HG02885 (cell line): ENCODE results near the gene ADAMTS5.

Source experiments
- ATAC-seq: cut with Tn5 transposase; IDR thresholded peaks from one replicate; pipeline ENCODE4 v1.9.1; 2021; ENCODE audit warnings: mild to moderate bottlenecking; ENCODE audit not compliant: unreplicated experiment, poor library complexity

ADAMTS5 gene

DNA sequence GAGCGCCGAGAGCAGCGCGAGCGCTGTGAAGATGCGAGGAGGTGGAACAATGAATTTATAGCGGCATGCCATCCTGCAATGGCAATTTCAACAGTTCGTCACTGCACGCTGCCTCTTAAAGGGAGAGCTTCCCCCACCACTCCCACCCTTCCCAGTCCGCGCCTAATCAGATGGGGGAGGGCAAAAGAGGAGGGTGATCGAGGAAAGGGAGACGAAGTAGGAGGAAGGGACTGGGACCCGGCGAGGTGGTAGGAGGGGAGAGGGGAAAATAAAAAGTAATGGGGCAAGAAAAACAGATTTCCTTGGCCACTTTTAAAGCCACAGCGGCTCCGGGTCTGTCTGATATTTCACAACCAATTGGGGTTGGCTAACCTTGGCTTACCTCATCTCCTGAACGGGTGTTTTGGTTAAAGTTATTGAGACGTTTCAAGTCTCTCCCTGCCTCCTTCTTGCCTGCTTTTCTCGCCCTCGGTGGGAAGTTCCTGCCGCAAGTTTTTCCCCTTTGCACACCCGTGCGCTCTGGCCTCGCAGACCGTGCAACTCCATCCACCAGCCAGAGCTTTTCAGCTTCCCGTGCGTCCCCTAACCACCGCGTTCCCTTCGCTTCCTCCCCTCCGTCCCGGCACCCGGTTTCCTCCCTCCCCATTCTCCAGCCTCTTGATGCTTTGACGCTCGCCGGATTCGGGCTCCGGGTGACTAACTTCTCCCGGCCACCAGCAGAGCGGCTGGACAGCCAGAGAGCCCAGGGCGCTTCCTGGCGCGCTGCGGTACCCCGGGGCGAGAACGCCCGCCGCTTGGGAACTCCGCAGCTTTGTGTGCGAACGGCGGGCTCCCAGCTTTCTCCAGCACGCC lies at the start of gene ADAMTS5:
TSS of gene ADAMTS5 (minus strand) at position 27 of the 852 bp plus-strand sequence. CDS start 697 bp downstream, outside the sequence.
- ATAC-seq = no peak

DNA sequence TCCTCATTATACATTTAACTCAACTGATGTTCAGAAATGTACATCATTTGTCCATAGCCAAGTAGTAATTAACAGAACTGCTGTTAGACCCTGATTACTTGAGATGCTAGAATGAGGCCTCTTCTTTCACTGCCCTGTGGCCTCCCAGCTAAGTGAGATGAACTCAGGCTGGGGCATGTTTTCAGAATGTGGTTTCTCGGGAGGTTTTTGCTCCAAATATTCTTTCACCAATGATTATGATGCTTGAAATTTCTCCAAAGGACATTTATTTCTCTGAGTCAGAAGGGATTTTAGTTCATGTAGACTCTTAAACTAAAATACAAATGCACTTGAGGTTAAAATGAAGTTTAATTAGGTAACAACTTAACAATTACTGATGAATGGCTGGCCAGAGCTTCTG lies 34.6 kb upstream of the ADAMTS5 start:
- ATAC-seq = no peak

DNA sequence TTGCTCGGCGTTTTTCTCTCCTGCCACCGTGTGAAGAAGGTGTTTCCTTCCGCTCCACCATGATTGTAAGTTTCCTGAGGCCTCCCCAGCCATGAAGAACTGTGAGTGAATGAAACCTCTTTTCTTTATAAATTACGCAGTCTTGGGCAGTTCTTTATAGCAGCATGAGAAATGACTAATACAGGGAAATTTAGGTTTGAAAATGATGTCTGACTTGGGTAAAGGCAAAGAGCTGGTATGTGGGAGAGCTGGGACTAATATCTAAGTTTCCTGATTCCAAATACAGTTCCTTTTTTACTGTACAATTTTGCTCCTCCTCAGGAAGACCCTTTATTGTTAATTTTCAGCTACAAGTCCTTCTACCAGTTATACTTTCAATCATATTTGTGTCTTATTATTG lies 16.7 kb upstream of the ADAMTS5 start:
- no peak for ATAC-seq

DNA sequence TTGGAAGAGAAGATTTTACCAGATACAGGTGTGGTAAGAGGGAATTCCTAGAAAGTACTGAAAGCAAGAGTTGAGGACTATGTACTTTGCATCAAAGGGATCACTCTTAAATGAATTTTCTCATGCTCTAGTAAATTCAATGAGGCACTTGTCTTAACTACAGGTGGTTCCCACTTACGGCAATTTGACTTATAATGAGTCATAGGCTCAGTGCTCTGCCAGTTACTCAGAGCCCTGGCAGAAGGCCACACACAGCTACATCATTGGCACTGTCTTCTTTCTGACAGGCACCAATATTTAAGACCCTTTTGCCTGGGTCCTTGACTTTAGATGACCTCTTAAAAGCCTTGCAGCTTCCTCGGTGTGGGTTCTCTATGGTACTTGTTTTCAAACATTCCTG lies 15.9 kb upstream of the ADAMTS5 start:
- ATAC-seq = no peak

DNA sequence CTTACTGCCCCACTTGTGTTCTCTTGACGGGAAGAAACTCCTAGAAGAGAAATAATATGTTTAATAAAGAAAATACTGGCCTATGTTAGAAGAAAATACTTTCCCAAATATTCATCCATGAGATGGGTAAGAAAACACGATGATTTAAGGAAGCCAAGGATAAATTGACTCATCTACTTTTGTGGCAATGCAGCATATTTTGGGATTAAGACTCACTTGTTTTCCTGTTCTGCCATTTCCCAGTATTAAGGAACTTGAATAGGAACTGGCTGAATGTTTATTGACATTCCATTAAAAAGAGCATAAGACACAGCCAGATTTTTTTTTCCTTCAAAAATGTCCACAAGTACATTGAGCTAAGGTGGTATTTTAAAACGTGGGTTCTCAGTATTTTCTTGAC lies 10.9 kb upstream of the ADAMTS5 start:
- no peak for ATAC-seq

DNA sequence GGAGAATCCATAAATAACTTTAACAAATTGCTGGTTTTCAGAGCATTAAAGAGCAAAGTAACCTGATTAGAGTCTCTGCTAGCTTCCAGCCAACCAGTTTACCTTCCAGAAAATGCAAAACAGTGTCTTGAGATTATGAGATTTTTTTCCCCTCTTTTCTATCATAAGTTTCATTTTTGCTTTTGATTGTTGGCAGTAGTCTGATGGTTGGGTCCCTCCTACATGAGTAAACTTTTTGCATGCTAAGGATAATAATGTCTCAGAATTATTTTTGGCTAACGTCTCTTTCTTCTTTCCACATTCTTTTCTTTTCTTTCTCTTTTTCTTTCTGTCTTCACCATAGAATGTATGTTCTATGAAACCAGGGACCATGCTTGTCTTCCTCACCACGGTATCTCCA lies 6.3 kb upstream of the ADAMTS5 start:
- ATAC-seq = no peak

DNA sequence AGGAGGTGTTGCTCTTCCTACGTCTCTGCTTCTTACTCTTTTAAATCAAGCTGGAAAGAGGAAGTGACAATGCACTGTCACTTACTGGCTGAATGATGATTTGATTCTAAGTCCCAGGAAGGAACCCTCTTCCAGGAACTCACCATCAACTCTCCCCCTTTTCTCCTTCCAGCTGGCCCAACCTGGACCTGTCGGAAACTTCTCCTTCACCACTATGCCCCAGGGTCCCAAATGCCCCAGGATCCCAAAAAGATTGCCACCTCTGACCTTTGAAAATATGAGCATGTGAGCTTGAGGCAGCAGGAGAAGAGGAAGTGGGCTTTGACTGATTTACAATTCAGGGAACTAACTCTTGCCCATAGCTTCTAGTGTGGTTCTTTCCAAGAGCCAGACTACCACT lies 5.3 kb upstream of the ADAMTS5 start:
- ATAC-seq = no peak

DNA sequence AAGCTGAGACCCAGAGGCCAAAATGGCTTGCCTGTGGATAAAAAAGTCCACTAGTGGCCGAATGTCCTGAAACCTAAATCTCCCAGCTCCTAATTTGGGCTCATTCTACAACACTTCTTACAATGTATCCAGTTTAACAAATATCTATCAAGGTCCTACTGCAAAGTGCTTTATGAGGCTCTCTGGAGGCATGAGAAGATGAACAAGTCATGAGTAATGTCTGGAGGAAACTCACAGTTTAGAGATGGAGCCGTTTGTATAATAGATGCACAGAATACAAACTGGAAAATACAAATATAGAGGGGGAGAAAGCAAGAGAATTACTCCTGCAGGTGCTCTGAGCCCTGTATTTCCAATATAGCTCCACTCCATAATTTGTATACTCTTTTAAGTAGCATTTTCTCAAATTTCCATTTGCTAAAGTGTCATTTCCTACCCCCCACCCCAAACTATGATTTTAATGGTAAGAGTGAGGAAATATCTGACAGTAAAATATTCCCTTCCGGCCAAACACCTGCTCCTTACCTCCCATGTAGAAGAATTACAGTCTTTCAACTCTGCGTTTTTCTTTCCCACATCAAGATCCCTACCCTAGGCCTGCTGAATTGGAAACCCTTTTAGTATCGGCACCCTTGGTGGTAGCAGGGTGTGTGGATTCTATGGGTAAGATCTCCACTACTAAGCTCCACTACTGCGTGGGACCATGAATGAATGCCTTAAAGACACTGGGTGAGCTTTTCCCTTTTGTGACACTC lies 3.3 kb upstream of the ADAMTS5 start:
- ATAC-seq = no peak

DNA sequence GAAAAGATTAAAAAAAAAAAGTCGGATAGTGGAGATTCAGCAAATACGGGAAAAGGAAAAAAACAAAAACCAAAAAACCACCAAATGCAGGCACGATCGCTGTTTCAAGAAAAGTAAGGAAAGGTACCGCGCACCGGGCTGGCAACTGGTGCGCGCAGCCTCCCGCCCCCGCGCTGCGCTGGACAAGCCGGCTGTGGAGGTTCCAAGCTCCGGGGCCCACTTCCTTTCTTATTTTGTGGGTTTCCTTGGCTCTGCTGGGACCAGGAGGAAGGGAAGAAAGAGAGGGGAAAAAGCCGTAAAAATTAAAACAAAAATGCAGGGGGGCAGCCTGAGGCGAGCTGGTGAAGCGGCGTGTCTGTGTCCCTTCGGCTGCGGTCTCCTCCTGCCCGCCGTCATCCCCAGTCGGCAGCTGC lies 233 bp downstream of the ADAMTS5 start:
- ATAC-seq = no peak

DNA sequence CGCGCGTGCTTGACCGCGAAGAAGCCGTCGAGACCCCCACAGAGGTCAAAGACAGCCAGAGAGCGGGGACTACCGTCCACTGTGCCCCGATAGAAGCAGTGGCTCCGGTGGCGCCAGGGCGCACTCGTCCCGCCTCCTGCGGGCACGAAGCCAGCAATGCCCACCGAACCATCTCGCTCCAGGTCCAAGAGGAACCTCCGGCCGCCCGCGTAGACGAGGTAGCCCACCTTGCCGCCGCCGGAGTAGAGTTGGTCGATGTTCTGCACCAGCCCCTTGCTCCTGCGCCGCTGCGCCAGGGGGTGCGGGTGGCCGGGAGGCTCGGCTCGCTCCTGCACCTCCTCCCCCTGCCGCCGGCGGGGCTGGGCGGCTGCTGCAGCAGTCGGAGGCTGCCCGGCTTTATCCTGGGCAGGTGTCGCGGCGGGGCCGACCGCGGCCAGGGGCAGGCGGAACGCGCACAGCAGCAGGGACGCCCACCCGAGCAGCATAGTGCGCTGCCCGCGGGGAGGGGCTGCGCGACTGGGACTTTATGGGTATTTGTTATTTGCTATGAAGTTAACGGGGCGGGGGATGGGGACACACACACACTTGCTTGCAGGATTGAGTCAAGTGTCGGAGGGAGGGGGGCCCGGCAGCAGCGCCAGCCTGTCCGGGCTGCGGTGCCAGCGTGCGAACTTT lies 844 bp downstream of the ADAMTS5 start:
- ATAC-seq = no peak

DNA sequence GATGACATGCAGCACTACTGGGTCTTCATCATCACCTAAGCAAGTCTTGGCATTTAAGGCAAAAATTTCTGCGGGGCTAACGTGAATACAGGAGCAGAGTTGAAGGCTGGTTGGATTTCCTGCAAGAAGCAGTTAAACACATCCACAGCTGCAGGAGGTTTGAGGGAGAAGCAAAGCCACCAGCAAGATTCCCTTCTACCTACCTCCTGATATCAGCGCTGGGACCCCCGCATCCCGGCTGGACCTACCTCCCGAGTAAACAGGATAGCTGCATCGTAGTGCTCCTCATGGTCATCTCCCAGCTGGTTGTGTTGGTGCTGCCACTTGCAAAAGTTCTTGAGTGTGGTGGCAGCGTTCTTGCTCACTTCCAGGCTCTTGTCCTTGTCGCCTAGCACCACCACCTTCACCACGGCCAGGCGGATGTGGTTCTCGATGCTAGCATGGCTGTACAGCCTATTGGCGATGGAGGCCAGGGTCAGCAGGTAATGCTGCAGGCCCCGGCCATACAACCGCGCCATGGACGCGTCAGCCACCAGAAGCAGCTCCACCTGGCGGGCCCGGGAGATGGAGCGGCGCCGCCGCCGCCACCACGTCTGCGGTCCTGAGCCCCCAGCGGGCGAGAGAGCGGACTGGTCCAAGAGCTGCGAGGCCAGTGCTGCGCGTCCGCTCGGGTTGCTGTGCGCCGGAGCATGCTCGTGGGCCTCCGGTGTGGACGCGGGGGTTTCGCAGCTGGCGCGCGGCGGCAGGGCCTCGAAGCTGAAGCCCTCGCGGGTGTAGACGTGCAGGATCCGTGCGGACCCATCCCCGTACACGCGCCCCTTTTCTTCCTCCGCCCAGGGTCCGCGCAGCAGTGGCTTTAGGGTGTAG lies 1.6 kb downstream of the ADAMTS5 start:
- no peak for ATAC-seq

DNA sequence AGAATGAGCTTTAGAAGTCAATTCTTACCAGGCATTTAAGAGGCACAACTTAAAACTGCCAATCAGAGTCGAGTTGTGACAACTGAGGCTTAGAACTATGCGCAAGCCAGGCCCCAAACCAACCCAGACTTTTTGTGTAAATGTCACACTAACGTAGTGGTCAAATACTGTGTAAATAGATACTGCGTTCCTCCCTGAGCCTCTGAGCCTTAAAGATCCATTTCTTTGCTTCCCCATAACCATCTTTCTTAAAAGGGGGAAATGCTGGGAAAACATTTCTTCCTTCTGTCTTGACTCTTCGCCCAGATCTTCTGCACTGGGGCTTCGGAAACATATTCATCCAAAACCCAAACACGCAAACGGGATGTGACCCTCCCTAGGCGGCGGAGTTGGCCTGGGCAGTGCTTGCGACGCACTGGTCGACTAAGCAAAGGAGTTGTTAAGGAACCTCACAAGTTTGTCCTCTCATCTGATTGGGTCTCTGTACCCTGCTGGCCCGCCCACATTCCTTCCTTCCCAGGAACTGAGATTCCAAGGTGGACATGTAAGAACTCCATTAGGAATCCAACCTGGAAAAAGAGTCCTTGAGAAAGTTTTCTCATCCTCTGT lies 2.6 kb downstream of the ADAMTS5 start:
- no peak for ATAC-seq

DNA sequence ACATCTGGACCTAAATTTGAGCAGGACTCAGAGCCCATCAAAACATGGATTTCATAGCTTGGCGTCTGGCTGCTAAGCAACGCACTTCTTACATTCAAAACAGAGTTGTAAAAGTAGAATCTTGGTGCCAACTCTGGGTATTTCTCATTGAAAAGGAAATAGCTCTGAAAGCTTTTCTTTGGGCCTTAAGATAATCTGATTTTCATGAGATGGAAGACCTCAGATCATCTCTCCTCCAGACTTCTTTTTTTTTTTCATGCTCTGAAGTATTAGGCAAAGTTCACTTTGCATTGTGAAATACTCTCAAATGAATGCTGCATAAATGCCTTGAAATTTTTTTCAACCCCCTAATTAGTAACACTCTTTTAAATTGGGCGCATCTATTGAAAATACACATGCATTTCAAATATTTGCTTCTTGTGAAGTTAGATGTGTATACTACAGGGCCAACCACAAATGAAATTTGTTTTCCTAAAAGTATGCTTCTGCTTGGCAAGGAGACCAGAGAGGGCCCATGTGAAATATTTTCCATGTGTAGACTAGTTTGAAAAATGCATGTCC lies 4.2 kb downstream of the ADAMTS5 start:
- ATAC-seq = no peak

DNA sequence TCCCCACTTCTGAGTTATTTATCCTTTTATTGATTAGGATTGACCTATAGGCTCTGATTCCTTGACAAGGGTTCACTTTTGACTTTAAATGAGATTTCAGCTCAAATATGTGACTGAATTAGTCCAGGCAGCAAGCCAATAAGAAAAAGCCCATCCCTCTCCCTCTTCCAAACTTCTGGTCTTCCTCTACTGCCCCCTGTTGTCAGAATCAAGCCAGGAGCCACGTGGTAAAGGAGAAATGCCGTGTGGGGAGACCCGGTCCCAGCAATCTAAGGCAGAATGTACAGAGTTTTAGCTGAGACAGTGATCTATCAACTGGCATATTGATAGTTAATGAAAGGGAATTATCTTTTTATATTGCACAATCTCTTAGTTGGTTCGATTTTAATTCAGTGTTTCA lies 5.2 kb downstream of the ADAMTS5 start:
- no peak for ATAC-seq

DNA sequence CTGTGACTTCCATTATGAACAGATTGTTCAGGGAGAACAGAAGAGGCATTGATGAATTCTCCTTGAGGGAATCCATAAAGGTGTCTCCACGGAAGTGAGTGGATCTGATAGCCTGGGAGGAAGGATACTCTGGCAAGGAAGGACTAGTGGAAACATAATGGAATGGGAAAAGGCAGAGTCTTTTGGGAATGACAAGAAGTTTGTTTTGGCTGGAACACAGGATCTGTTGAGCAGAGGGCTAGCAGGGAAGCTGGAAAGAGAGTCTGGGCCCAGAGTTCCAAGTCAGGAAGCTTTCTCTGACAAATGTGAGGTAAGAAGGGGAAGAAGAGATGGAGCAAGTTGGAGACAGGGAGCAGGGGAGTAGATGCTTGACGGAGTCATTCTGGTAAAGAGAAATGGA lies 8.1 kb downstream of the ADAMTS5 start:
- ATAC-seq = no peak

DNA sequence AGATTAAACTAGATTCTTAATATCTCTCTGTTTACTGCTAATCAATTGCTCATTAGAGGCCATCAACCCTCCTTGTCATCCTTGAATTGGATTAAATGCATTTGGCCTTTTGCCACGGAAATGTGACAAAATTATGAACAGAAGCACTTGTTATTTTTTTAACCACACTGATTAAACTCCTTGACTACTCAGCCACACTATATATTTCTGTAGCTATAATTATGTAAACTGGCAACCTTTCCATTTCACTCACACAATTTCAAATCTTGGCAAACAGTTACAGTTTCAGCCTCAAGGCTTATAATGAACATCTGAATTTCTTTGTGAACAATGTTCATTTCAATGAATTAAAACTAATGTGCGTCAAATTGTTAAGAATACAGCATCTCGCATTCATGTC lies 10.1 kb downstream of the ADAMTS5 start:
- ATAC-seq = no peak

DNA sequence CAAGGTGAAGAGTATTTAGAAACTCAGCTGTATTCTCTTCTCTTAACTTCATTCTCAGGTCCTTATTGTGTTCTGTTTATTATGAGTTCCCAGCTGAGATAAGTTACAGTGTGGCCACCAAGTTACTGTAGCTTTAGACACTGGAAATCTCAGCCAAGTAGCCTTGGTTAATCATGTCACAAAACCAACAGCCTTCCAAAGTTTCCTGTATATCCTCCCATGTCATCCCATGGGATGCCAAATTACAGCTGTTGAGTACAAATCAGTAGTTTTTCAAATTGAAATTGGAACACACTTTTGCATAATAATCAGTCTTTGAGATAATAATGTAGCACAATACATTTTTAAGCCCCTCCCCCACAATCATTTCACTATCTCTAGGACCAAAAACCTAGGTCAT lies 10.7 kb downstream of the ADAMTS5 start:
- no peak for ATAC-seq

DNA sequence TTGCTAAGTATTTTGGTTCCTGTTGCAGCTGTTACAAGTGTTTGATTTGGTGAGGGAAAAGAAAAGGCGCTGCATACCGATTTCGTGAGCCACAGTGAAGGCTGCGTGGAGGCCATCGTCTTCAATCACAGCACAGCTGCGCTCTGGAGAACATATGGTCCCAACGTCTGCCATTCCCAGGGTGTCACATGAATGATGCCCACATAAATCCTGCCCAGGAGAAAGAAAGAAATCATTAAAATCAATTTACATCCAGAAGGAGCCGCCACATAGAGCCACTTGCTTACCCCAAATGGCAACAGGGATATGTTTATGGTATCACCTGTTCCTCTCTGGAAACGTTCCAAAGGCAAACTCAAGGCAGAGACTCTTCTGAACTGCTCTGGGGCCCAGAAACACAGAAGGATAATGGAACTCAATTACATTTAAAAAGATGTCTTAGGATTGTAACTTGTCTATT lies 12.2 kb downstream of the ADAMTS5 start:
- no peak for ATAC-seq

DNA sequence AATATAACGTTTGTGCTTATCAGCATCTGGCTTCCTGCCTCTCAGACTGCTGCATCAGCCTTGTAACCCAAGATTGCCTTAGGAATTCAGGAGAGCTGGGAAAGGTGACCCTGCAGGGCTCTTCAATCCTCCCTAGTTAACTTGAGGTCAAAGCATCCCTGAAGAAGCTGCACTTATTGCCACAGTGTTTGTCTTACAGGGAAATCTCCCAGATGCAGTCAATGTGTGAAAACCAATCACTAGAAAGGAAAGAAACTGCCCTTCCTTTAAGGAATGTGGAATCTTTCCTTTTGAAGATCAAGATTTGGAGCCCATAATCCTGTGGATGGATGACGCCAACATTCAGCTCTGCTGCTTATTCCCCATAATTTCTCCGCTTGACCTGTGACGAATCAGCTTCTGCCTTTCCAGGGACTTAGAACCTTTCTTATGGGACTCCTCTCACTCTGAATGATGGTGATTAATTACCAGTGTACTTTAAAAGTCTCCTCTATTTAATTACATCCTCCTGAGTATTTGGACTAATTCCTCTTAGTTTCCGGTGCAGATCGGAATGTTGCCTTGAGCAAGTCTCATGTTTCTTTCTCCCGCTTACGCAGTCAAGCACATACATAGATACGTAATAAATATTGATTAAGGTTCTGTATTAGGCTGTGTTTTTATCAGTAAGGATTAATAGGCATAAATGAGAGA lies 14.4 kb downstream of the ADAMTS5 start:
- ATAC-seq = no peak
